ENCODE results near the gene PRDM16. TPM values are rescaled to one million over a fixed set of nuclear protein-coding genes. Genes with fewer than 3 reads are reported as not detected.

PRDM16 gene
- total RNA-seq, 1 experiment from 2014 or later = 1.6 TPM

GRCh38 chr1:3274972-3275371 lies 206.0 kb downstream of the PRDM16 start:
- TF ChIP-seq ZNF416 (CRISPR knock-in tag; IDR thresholded peaks at IDR 0.05) (no peak), ZSCAN18 (CRISPR knock-in tag; IDR thresholded peaks at IDR 0.05) (no peak), ZNF219 (CRISPR knock-in tag; IDR thresholded peaks at IDR 0.05; ENCODE audit: borderline replicate concordance) (no peak), EMX1 (CRISPR knock-in tag; IDR thresholded peaks at IDR 0.05) (no peak), ATF1 (CRISPR knock-in tag; IDR thresholded peaks at IDR 0.05) (no peak), ZMAT4 (CRISPR knock-in tag; IDR thresholded peaks at IDR 0.05) (no peak), ZNF532 (CRISPR knock-in tag; IDR thresholded peaks at IDR 0.05; ENCODE audit: borderline replicate concordance) (no peak), GTF2I (CRISPR knock-in tag; conservative IDR thresholded peaks at IDR 0.05) (no peak), IRF2 (CRISPR knock-in tag; IDR thresholded peaks at IDR 0.05; ENCODE audit: borderline replicate concordance, low read depth) (no peak), GRHL2 (CRISPR knock-in tag; IDR thresholded peaks at IDR 0.05; ENCODE audit: insufficient replicate concordance, severe bottlenecking) (no peak), ATF6 (CRISPR knock-in tag; IDR thresholded peaks at IDR 0.05) (no peak), FOXP1 (CRISPR knock-in tag; IDR thresholded peaks at IDR 0.05; ENCODE audit: borderline replicate concordance) (no peak), NFE2L1 (CRISPR knock-in tag; IDR thresholded peaks at IDR 0.05) (no peak), FOXJ3 (CRISPR knock-in tag; IDR thresholded peaks at IDR 0.05; ENCODE audit: borderline replicate concordance) (no peak), TEAD1 (CRISPR knock-in tag; IDR thresholded peaks at IDR 0.05) (no peak), JUN (CRISPR knock-in tag; IDR thresholded peaks at IDR 0.05) (no peak), CREB1 (CRISPR knock-in tag; IDR thresholded peaks at IDR 0.05) (no peak), CTCF (IDR thresholded peaks at IDR 0.05) (no peak)
- TF ChIP-seq, protein P1, sequence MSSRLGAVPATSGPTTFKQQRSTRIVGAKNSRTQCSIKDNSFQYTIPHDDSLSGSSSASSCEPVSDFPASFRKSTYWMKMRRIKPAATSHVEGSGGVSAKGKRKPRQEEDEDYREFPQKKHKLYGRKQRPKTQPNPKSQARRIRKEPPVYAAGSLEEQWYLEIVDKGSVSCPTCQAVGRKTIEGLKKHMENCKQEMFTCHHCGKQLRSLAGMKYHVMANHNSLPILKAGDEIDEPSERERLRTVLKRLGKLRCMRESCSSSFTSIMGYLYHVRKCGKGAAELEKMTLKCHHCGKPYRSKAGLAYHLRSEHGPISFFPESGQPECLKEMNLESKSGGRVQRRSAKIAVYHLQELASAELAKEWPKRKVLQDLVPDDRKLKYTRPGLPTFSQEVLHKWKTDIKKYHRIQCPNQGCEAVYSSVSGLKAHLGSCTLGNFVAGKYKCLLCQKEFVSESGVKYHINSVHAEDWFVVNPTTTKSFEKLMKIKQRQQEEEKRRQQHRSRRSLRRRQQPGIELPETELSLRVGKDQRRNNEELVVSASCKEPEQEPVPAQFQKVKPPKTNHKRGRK (CRISPR knock-in tag; IDR thresholded peaks at IDR 0.05; ENCODE audit: borderline replicate concordance) = no peak
- ChIA-PET POLR2A (no interaction called here), CTCF (no interaction called here)
- Mint-ChIP-seq H3K4me1 (no peaks in the 10 kb centered on the region), H3K36me3 (no peaks in the 10 kb centered on the region), H3K9me3 (no peaks in the 10 kb centered on the region), H3K4me3 (no peak overlapping the region), H3K27ac (no peak overlapping the region; the same call in 1 of the 2 replicates), H3K27me3 (ENCODE audit: low read depth) (no peaks in the 10 kb centered on the region; the same call in 1 of the 2 replicates)
- DNase-seq (ENCODE audit: low spot score) = no peak
- no peak for ATAC-seq
